GM19043 (cell line): ENCODE measurements around the gene ASTN2.

ENCODE experiments used
- ATAC-seq: cut with Tn5 transposase; IDR thresholded peaks from one replicate; pipeline ENCODE4 v1.9.1; 2021; ENCODE audit warnings: low read depth; ENCODE audit not compliant: unreplicated experiment

The ASTN2 gene

DNA sequence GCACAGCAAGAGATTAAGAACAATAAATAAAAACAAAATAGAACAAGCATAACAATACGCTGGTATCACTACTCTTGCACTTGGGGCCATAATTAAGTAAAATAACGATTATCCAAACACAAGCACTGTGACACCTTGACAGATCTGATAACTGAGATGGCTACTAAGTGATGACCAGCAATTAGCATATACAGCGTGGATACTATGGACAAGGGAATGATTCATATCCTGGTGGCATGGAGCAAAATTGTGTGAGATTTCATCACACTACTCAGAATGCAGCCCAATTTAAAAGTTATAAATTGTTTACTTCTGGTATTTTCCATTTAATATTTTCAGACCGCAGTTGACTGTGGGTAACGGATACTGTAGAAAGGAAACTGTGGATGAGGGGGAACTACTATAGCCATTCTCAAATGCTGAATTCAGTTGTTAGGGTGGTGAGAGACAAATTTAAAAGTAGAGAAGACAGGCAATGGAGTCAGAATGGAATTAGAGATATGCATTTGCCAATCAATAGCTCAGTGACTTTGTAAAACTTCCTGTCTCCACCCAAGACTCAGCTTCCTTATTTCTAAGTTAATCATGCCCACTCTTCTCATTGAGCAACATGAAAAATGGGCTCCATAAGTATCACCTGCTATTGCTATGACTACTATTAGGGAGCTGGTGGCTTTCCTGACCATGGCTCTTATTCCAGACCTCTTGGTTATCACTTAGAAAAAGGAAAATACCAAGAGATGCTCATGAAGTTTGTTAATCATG lies 427.0 kb downstream of the ASTN2 start:
- no peak for ATAC-seq

DNA sequence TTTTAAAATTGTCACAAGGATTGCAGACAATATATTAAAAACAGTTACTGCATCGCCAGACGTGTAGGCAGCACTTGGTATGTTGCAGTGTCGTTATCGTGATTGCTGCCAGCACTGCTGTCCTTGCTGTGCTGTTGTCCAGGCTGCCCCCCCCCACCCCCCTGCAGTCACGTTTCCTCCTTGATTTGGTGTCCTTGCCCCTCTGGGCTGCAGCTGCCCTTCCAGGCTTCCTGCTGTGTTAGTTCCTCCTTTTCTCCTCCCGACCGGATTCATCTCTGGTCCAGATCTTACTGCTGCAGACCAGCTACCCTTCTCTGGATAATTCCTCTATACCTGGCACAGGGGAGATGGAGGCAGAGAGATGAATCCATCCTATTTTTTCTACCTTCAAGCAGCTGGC lies 428.8 kb downstream of the ASTN2 start:
- no peak for ATAC-seq

GRCh38 chr9:116985596-116985995 lies 429.3 kb downstream of the ASTN2 start:
- no peak for ATAC-seq

DNA sequence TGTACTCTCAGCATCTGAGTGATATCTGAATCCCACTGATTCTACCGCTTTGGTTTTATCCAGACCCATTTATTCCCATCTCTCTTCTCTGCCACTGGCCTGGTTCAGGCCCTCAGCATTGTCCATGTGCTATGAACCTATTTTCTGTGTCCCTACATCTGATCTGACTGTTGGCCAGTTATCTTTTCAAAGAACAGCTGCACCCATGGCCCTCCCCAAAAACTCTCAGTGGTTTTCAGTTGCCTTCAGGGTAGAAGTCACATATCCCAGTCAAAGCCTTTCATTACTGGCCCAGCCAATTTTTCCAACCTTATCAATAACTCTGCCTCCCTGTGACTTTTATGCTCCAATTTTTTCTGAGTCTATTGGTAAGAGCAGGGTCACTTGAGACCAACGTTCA lies 430.7 kb downstream of the ASTN2 start:
- no peak for ATAC-seq

DNA sequence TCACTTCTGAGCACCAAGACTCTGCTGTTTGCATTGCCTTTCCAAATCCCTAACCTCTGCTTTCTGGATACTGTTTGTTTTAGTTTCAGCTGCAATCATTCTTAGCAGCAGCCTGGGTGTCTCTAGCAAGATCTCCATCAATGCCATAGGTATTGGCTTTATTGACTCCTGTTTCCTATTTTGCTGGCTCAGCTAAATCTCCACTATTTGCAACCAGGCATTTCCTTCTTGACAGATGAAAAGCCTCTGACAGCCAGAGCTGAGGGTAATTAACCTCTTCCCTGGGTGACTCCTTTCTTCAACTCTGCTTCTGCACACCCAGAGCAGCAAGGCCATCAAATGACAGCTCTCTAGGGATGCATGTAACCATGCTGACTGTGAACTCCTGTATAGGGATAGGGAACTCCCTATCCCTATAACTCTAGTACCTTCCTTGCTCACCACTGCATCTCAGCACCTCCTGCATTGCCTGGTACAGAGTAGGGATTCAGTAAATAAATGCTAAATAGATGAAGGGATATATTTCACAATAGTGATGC lies 434.2 kb downstream of the ASTN2 start:
- no peak for ATAC-seq

GRCh38 chr9:116979456-116979855 lies 435.4 kb downstream of the ASTN2 start:
- no peak for ATAC-seq

DNA sequence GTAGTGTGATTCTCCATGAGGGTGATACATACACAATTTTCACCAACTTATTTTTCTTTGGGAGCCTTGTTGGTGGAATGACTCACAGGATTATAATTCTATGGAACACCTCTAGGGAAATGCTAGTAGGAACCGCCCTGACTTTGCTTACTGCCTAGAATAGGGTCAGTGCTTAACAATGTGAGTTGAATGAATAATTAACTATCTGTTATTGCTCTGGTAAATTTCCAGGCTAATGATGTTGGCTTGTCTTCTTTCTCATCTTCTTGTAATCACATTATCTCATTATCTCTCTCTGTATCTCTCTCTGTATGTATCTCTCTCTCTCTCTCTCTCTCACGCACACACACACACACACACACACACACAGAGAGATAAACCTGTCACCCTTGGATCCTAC lies 436.7 kb downstream of the ASTN2 start:
- no peak for ATAC-seq

- no peak for ATAC-seq
Measured at GRCh38 chr9:116975126-116975525, 439.7 kb downstream of the ASTN2 start.

GRCh38 chr9:116966199-116966598 lies 448.7 kb downstream of the ASTN2 start:
- ATAC-seq: no peak

DNA sequence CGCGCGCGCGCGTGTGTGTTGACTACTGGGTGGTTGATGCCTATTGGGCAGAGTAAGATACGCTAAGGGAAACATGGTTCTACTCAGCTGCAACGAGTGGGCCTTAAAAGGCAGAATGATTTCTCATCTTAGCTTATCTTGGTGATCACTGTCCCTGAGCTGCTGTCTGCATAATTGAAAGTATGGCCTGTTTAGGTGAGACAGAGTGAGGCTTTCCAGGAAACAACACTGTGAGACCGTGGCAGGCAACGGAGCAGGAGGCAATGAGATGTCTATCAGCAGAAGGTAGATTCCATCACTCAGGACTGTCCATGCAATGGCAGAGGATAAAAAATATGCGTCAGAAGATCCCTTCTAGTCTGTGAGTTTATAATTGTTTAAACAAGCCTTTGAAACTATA lies 450.6 kb downstream of the ASTN2 start:
- ATAC-seq: no peak

DNA sequence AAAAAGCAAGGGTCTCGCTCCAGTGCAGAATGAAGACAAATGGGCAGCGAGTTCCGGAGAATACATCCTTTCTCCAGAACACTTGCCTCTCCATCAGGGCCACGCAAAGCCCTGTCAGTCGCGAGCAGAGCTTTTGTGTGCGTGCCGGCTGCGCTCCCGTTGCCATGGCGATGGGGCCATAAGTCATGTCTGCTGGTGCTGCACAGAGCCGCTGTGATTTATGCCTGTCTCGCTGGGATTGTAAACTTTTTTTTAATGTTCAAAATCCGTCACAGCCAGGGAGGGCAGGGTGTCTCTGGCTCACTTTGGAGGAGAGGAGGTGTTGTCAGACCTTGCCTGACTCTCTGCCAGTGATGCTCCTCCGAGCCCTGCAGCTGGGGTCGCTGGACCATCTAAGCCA lies 455.0 kb downstream of the ASTN2 start:
- ATAC-seq: no peak

- no peak for ATAC-seq
Measured at GRCh38 chr9:116958881-116959280, 456.0 kb downstream of the ASTN2 start.

- no peak for ATAC-seq
Measured at GRCh38 chr9:116954731-116955130, 460.1 kb downstream of the ASTN2 start.

DNA sequence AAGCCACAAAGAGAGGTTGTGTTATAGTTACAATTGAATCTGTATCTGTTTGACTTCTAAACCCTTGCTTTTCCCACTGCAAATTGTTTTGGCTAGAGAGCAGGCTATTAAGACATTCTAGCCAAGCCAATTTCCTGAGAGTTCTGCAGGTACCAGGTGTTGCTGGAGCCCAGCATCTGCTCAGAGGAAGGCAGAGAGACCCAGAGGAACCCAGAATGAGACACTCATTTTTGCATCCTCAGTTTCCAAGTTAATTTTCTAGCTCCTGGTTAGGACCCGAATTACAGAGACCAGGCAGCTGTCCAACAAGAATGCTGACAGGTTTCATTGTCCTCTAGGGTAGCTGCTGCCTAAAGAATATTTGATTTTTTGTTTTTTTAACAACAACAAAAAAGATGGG lies 461.6 kb downstream of the ASTN2 start:
- ATAC-seq: no peak

- ATAC-seq: no peak
Measured at GRCh38 chr9:116952436-116952810, 462.4 kb downstream of the ASTN2 start.

DNA sequence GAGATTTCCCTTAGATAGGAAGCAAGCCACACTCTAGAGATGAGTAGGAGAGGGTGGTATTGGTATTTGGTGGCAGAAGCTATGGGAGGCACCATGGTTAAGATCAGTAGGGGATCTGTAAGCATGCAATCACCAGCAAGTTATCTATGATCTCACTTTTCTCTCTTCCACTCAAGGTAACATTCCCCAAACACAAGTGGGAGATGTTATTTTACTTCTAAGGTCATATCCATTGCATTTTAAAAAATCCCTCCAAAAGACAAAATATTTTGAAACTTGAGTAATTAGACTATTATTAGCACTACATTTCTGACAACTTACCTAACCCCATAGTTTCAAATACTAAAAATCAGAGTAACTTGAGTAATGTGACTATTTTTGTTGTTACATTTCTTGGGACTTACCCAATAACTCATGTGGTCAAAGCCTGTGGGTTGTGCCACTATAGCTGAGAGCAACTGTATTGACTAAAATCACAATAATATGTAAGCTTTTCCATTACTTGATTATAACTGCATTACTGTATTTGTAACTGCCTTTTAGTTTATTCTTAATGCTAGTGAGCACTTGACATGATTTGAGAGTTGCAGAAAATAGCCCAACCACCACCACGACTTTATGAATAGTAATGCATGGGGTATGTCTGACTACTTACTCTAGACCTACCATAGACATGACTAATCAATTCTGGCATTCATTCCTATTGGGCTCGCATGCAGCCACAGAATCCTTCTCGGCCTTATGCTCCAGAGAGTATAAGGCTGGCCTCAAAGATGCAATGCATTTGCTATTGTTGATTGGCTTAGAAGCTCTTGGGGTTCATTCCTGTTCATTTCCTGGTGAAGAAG lies 463.0 kb downstream of the ASTN2 start:
- peak; percentile 65 for ATAC-seq

- ATAC-seq: no peak
Measured at GRCh38 chr9:116945817-116946216, 469.0 kb downstream of the ASTN2 start.

- ATAC-seq: no peak
Measured at GRCh38 chr9:116944714-116945534, 469.9 kb downstream of the ASTN2 start.

GRCh38 chr9:116943970-116944369 lies 470.9 kb downstream of the ASTN2 start:
- ATAC-seq: no peak

DNA sequence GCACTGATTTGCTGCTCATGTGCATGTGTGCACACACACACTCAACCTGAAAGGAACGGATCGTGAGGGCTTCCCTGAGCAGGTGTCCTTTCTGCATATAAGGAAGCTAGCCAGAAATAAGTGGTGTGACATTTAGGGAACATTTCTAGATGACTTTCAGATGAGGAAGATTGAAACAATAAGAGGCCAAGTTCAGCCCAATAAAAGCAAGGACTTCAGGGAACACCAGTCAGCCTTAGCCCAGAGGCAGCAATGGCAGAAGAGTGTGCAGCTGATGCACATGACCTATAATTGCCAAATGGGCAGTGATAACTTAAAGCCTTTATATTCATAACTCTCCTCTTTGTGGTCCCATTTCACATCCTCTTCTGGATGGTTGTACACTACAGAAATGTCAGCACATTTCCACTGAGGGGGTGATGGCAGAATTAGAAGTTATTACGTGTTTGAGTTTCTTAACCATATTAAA lies 472.2 kb downstream of the ASTN2 start:
- ATAC-seq: no peak

DNA sequence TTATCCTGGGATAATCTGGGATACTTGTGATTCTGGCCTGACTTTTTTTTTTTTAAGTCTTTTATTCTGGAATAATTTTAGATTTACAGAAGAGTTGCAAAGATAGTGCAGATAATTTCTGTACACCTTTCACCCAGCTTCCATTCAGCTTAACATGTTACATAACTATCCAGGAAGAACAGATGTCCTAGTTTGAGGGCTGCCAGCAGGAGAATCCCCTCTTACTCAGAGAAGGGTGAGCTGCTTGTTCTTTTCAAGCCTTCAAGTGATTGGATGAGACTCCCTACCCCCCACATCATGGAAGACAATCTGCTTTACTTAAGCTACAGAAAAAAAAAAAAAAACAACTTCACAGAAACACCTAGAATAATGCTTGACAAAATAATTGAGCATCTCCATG lies 473.6 kb downstream of the ASTN2 start:
- no peak for ATAC-seq
